GM18498 (cell line): Measurements from ENCODE around the gene GPX1.

ENCODE experiments used
- ATAC-seq: cut with Tn5 transposase; IDR thresholded peaks from one replicate; pipeline ENCODE4 v1.9.1; 2021; ENCODE audit warnings: mild to moderate bottlenecking, moderate library complexity; ENCODE audit not compliant: unreplicated experiment

Gene GPX1

GRCh38 chr3:49313896-49314688 is 44.1 kb downstream of the GPX1 start:
- ATAC-seq: no peak

- ATAC-seq: no peak
Measured at GRCh38 chr3:49311283-49311682, 46.9 kb downstream of the GPX1 start.

GRCh38 chr3:49310677-49311076 is 47.5 kb downstream of the GPX1 start:
- no peak for ATAC-seq
